Measurements from ENCODE around the gene COTL1.
"Not testable (repeated sequence)": the region's sequence is repeated elsewhere in the genome, so short reads cannot be mapped to it uniquely, and the experiment has no call there.

COTL1 gene

DNA sequence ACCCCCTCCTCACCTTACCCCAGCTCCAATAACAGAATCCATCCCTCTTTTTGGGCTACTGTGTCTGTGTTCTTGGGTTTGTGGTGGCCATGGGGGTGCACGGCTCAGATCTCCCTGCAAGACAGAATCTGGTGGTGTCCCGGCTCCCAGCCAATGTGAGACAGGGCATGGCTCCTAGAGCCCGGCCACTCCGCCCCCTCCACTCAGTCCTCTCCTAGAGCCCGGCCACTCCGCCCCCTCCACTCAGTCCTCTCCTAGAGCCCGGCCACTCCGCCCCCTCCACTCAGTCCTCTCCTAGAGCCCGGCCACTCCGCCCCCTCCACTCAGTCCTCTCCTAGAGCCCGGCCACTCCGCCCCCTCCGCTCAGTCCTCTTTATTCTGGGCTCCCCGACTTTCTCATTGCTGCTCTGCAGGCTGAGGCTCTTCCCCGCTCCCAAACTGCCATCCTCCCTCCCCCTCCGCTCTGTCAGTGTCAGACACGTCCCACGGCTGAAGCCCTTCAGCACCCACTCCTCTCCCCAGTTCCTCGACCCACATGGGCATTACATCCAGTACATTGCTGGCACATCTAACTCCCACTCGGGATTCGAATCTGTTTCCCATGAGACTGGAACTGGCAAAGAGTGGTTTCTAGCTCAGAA, 92.8 kb downstream of the COTL1 start:
- DNase-seq: not testable (repeated sequence)

DNA sequence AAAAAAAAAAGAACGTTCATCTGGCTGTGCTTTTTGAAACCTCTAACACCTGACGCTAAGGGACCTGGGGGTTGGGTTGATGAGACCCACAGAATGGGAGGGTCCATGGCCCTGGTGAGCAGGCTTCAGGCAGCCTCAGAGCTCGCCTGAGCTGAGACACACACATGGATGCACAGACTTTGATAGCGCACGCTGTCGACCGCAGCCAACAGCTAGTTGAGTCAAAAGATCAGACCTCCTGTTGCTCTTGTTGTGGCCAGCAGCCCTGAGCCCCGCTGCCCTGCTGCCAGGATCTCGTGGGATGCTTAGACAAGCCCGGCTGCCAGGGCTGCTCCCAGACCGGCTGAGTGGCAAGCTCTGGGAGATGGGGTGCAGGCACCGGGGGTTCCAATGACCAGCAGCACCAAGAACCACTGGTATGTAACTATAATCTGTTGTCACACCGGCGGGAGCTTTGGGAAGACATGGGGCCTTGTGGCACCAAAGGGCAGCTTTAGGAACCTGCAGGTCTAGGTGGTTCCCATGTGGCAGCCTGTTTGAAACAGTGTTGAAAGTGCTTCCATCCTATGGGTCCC, 93.4 kb downstream of the COTL1 start:
- DNase-seq: no peak

DNA sequence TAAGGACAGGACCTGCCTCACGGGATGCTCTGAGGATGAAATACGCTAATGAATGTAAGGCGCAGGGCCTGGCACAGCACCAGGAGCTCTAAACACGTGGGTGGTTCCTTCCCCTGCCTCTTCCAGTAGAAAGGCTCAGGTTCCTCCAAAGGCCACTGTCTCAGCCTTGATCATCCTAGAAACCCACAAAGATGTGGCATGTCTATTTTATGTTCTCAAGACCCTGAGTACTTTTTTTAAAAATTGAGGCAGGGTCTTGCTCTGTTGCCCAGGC, 96.4 kb downstream of the COTL1 start:
- no peak for DNase-seq

- DNase-seq: no peak
These were observed 97.0 kb downstream of the COTL1 start for GRCh38 chr16:84520725-84521496.

GRCh38 chr16:84519855-84520254, 98.0 kb downstream of the COTL1 start:
- no peak for DNase-seq

DNA sequence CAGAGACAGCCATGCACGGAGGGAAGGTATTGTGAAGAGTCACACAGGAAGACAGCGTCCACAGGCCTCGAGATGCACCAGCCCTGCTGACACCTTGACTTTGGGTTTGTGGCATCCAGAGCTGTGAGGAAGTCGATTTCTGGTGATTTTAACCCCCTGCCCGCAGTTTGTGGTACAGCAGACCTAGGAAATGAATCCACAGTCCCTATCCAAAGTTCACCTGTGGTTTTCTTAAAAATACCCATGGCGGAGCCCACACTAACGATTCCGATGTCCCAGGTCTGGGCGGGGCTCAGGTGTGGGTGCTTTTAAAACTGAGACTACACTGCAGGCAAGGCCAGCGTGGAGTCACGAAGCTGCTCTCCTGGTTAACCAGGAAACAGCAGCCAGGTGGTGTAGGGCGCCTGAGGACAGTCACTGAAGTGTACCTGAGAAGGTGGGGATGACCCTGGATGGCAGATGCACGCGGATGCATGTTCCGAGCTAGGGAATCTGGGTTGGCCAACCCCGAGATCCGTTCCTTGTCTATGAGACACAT, 99.0 kb downstream of the COTL1 start:
- DNase-seq: no peak

GRCh38 chr16:84518220-84518619, 99.7 kb downstream of the COTL1 start:
- DNase-seq: not testable (repeated sequence)

DNA sequence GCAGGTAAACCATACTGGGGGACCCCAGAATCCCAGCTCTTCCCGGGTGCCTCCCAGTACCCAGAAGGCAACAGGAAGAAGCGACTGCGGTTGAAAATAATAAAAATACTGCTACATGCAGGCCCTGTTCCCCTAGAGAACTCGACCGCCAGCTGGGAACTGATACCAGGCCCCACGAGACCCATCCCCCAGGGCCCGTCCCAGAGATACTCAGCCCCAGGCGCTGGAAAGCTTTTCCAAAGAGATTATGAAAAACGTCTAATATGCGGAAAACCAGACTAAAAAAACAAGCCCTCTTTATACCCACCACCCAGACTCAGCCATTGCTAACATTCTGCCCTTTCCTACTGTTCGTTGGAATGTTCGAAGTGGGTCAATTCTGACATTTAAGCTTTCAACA, 100.5 kb downstream of the COTL1 start:
- DNase-seq: no peak

Data from hematopoietic multipotent progenitor cell treated with erythropoietin and hydrocortisone succinate and interleukin-3 and kit ligand, for 4 days (in vitro differentiated cells).